ENCODE results near the gene RRAGC.
A peak's percentile ranks its signal among the peaks of the same experiment; 100 is the strongest.

The RRAGC gene

GRCh38 chr1:38789498-38790169 lies 69.9 kb downstream of the RRAGC start:
- no peak for TF ChIP-seq POLR2AphosphoS5 (IDR thresholded peaks at IDR 0.05; ENCODE audit: low read depth)
- TF ChIP-seq GABPA (IDR thresholded peaks at IDR 0.05; ENCODE audit: low read depth), result no peak
- TF ChIP-seq, protein P1, sequence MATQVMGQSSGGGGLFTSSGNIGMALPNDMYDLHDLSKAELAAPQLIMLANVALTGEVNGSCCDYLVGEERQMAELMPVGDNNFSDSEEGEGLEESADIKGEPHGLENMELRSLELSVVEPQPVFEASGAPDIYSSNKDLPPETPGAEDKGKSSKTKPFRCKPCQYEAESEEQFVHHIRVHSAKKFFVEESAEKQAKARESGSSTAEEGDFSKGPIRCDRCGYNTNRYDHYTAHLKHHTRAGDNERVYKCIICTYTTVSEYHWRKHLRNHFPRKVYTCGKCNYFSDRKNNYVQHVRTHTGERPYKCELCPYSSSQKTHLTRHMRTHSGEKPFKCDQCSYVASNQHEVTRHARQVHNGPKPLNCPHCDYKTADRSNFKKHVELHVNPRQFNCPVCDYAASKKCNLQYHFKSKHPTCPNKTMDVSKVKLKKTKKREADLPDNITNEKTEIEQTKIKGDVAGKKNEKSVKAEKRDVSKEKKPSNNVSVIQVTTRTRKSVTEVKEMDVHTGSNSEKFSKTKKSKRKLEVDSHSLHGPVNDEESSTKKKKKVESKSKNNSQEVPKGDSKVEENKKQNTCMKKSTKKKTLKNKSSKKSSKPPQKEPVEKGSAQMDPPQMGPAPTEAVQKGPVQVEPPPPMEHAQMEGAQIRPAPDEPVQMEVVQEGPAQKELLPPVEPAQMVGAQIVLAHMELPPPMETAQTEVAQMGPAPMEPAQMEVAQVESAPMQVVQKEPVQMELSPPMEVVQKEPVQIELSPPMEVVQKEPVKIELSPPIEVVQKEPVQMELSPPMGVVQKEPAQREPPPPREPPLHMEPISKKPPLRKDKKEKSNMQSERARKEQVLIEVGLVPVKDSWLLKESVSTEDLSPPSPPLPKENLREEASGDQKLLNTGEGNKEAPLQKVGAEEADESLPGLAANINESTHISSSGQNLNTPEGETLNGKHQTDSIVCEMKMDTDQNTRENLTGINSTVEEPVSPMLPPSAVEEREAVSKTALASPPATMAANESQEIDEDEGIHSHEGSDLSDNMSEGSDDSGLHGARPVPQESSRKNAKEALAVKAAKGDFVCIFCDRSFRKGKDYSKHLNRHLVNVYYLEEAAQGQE (IDR thresholded peaks at IDR 0.05; ENCODE audit: insufficient replicate concordance, low read depth), result no peak
- no peak for TF ChIP-seq CTCF (IDR thresholded peaks at IDR 0.05; ENCODE audit: insufficient read depth, low read length)
- TF ChIP-seq SPI1 (IDR thresholded peaks at IDR 0.05; ENCODE audit: borderline replicate concordance, low read depth), result no peak
- DNase-seq (ENCODE audit: low read depth in 1 of 2, low spot score in 1 of 2), result peak in 1 of 2 experiments; percentile 17
- peaks cover 2% of the 10 kb centered on the region for H3K27me3 ChIP-seq (ENCODE audit: insufficient read depth, poor library complexity, severe bottlenecking)
- no peak overlapping the region for H3K27ac ChIP-seq (replicated peaks)
- no peak overlapping the region for H3K4me3 ChIP-seq (replicated peaks; ENCODE audit: insufficient read depth, low read length)

GRCh38 chr1:38788341-38789336 lies 70.9 kb downstream of the RRAGC start:
- TF ChIP-seq, protein P1 (IDR thresholded peaks at IDR 0.05; ENCODE audit: insufficient replicate concordance, low read depth), result no peak
- TF ChIP-seq SPI1 (IDR thresholded peaks at IDR 0.05; ENCODE audit: borderline replicate concordance, low read depth), result no peak
- TF ChIP-seq CTCF (IDR thresholded peaks at IDR 0.05; ENCODE audit: insufficient read depth, low read length), result no peak
- TF ChIP-seq POLR2AphosphoS5 (IDR thresholded peaks at IDR 0.05; ENCODE audit: low read depth), result no peak
- no peak for TF ChIP-seq GABPA (IDR thresholded peaks at IDR 0.05; ENCODE audit: low read depth)
- no peak overlapping the region for H3K4me3 ChIP-seq (replicated peaks; ENCODE audit: insufficient read depth, low read length)
- no peak overlapping the region for H3K27ac ChIP-seq (replicated peaks)
- DNase-seq (ENCODE audit: low read depth in 1 of 2, low spot score in 1 of 2), result no peak
- H3K27me3 ChIP-seq (ENCODE audit: insufficient read depth, poor library complexity, severe bottlenecking), result peaks cover 5% of the 10 kb centered on the region
